GM13976 (cell line): Measurements from ENCODE around the gene THBS3.

ENCODE experiments used
- DNase-seq: peaks from one replicate; pipeline ENCODE4 v3.0.0; 2012; ENCODE audit warnings: low spot score
- in situ Hi-C: fragments of 300-500 bp; cut with MboI; formaldehyde crosslinking; loops from one replicate; pipeline ENCODE4 v1.12.0; 2022; ENCODE audit warnings: low sequenced_read_pairs, mixed read lengths, inconsistent platforms; ENCODE audit not compliant: unreplicated experiment
- TF ChIP-seq, protein P1 (sequence below): IDR thresholded peaks from 2 replicates; pipeline ENCODE4 v1.5.1; 2012; ENCODE audit warnings: borderline replicate concordance, mild to moderate bottlenecking; ENCODE audit not compliant: insufficient read depth; ENCODE audit errors: extremely low read depth, missing control alignments, control extremely low read depth

Gene THBS3

GRCh38 chr1:155206891-155207805 lies 549 bp downstream of the THBS3 start:
- in situ Hi-C loops = no loop called here

DNA sequence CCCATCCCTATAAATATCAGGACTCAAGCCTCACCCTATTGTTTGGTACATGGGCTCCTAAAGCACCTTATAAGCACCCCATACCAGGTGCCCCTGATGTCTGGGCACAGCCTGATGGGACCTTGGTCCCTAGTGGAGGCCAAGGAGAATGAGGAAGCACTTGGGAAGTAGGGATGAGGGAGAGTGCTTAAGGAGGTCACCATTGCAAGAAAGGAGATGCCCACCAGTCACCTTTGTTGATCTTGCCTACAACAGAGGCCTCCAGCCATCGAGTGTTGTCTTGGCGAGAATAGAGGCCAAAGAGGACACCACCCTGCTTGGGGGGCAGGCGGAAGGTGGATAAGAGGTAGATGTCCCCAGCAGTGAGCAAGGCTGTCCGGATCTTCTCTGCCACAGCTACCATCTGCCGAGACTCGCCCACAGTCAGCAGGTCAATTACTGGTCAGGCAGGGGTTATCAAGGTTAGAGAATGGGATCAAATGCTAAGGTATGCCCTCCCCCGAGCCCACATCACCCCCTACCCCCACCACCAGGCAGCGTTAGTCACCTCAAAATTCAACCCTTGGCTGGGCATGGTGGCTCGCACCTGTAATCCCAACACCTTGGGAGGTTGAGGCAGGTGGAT lies 1.6 kb downstream of the THBS3 start:
- TF ChIP-seq, protein P1, sequence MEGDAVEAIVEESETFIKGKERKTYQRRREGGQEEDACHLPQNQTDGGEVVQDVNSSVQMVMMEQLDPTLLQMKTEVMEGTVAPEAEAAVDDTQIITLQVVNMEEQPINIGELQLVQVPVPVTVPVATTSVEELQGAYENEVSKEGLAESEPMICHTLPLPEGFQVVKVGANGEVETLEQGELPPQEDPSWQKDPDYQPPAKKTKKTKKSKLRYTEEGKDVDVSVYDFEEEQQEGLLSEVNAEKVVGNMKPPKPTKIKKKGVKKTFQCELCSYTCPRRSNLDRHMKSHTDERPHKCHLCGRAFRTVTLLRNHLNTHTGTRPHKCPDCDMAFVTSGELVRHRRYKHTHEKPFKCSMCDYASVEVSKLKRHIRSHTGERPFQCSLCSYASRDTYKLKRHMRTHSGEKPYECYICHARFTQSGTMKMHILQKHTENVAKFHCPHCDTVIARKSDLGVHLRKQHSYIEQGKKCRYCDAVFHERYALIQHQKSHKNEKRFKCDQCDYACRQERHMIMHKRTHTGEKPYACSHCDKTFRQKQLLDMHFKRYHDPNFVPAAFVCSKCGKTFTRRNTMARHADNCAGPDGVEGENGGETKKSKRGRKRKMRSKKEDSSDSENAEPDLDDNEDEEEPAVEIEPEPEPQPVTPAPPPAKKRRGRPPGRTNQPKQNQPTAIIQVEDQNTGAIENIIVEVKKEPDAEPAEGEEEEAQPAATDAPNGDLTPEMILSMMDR = no peak
- no peak for DNase-seq
- in situ Hi-C loops = no loop called here

More at GRCh38 chr1:155206891-155207805, 549 bp downstream of the THBS3 start:
- DNase-seq = peak; percentile 87
- TF ChIP-seq, protein P1 = peak; percentile 71

DNA sequence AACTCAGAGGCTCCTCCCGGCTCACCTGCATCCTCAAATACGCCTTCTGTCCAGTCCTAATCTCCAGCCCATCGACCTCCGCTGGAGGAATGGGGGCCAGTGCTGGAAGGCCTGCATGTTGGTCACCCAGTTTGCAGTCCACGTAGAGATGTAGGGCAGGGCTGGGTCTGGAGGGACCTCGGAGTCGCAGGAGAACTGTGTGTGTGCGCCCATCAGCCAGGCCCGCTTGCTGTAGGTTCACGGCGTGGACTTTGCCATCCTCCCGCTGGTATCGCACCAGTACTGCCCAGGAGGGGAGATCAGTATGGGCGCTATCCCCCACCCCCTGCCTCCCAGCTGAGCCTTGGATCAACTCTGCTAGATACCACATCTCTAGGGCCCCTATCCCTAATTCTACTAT lies 2.7 kb downstream of the THBS3 start:
- in situ Hi-C loops = no loop called here
- no peak for DNase-seq
- TF ChIP-seq, protein P1 = no peak

- in situ Hi-C loops = no loop called here
- no peak for DNase-seq
- TF ChIP-seq, protein P1 = no peak
Observed at GRCh38 chr1:155202731-155203515, 4.8 kb downstream of the THBS3 start.

- no peak for DNase-seq
- TF ChIP-seq, protein P1 = no peak
- in situ Hi-C loops = no loop called here
Observed at GRCh38 chr1:155202198-155202597, 5.5 kb downstream of the THBS3 start.

- TF ChIP-seq, protein P1 = no peak
- in situ Hi-C loops = no loop called here
- no peak for DNase-seq
Observed at GRCh38 chr1:155200920-155201319, 6.8 kb downstream of the THBS3 start.
